ENCODE data around the gene SH3D19. TPM values are rescaled to one million over a fixed set of nuclear protein-coding genes. Genes with fewer than 3 reads are reported as not detected.

SH3D19 gene
- total RNA-seq, 3 donors from 2014 or later: 0.24 to 0.61 (median 0.56) TPM

GRCh38 chr4:151165205-151166000 is 160.0 kb downstream of the SH3D19 start:
- H3K27me3 Mint-ChIP-seq (ENCODE audit: low read depth): peaks cover 18% of the 10 kb centered on the region
- H3K9me3 Mint-ChIP-seq: no peaks in the 10 kb centered on the region
- DNase-seq (no peak), ATAC-seq (no peak)
- H3K4me1 Mint-ChIP-seq (ENCODE audit: low read depth): no peaks in the 10 kb centered on the region
- no peak overlapping the region for H3K4me3 Mint-ChIP-seq
- H3K36me3 Mint-ChIP-seq (ENCODE audit: insufficient read depth): no peaks in the 10 kb centered on the region

GRCh38 chr4:151163855-151164254 is 161.6 kb downstream of the SH3D19 start:
- no peaks in the 10 kb centered on the region for H3K4me1 Mint-ChIP-seq (ENCODE audit: low read depth)
- H3K36me3 Mint-ChIP-seq (ENCODE audit: insufficient read depth): no peaks in the 10 kb centered on the region
- H3K27me3 Mint-ChIP-seq (ENCODE audit: low read depth): peaks cover 16% of the 10 kb centered on the region
- H3K4me3 Mint-ChIP-seq: no peak overlapping the region
- no peak for ATAC-seq
- DNase-seq: no peak
- no peaks in the 10 kb centered on the region for H3K9me3 Mint-ChIP-seq

GRCh38 chr4:151158979-151159378 is 166.4 kb downstream of the SH3D19 start:
- H3K36me3 Mint-ChIP-seq (ENCODE audit: insufficient read depth): no peaks in the 10 kb centered on the region
- DNase-seq: no peak
- H3K4me1 Mint-ChIP-seq (ENCODE audit: low read depth): no peaks in the 10 kb centered on the region
- peaks cover 16% of the 10 kb centered on the region for H3K27me3 Mint-ChIP-seq (ENCODE audit: low read depth)
- no peak overlapping the region for H3K4me3 Mint-ChIP-seq
- no peak for ATAC-seq
- H3K9me3 Mint-ChIP-seq: peaks cover 6% of the 10 kb centered on the region

- no peak for ATAC-seq
- H3K4me3 Mint-ChIP-seq: no peak overlapping the region
- no peaks in the 10 kb centered on the region for H3K4me1 Mint-ChIP-seq (ENCODE audit: low read depth)
- H3K9me3 Mint-ChIP-seq: peaks cover 6% of the 10 kb centered on the region
- DNase-seq: no peak
- H3K27me3 Mint-ChIP-seq (ENCODE audit: low read depth): peaks cover 16% of the 10 kb centered on the region
- no peaks in the 10 kb centered on the region for H3K36me3 Mint-ChIP-seq (ENCODE audit: insufficient read depth)
Observed at GRCh38 chr4:151157543-151157942, 167.9 kb downstream of the SH3D19 start.

GRCh38 chr4:151153585-151153984 is 171.8 kb downstream of the SH3D19 start:
- ATAC-seq: no peak
- no peaks in the 10 kb centered on the region for H3K4me1 Mint-ChIP-seq (ENCODE audit: low read depth)
- DNase-seq: no peak
- peaks cover 16% of the 10 kb centered on the region for H3K27me3 Mint-ChIP-seq (ENCODE audit: low read depth)
- H3K4me3 Mint-ChIP-seq: no peak overlapping the region
- H3K36me3 Mint-ChIP-seq (ENCODE audit: insufficient read depth): no peaks in the 10 kb centered on the region
- peaks cover 6% of the 10 kb centered on the region for H3K9me3 Mint-ChIP-seq

GRCh38 chr4:151152028-151152427 is 173.4 kb downstream of the SH3D19 start:
- Mint-ChIP-seq H3K4me3 (no peak overlapping the region), H3K27me3 (ENCODE audit: low read depth) (peaks cover 14% of the 10 kb centered on the region), H3K4me1 (ENCODE audit: low read depth) (no peaks in the 10 kb centered on the region), H3K36me3 (ENCODE audit: insufficient read depth) (no peaks in the 10 kb centered on the region), H3K9me3 (no peaks in the 10 kb centered on the region)
- DNase-seq (no peak), ATAC-seq (no peak)

GRCh38 chr4:151150821-151151580 is 174.4 kb downstream of the SH3D19 start:
- no peak overlapping the region for H3K4me3 Mint-ChIP-seq
- H3K36me3 Mint-ChIP-seq (ENCODE audit: insufficient read depth): no peaks in the 10 kb centered on the region
- DNase-seq (no peak), ATAC-seq (no peak)
- H3K4me1 Mint-ChIP-seq (ENCODE audit: low read depth): no peaks in the 10 kb centered on the region
- H3K27me3 Mint-ChIP-seq (ENCODE audit: low read depth): peaks cover 5% of the 10 kb centered on the region
- no peaks in the 10 kb centered on the region for H3K9me3 Mint-ChIP-seq

- Mint-ChIP-seq H3K4me3 (no peak overlapping the region), H3K27me3 (ENCODE audit: low read depth) (no peaks in the 10 kb centered on the region), H3K36me3 (ENCODE audit: insufficient read depth) (no peaks in the 10 kb centered on the region), H3K4me1 (ENCODE audit: low read depth) (no peaks in the 10 kb centered on the region), H3K9me3 (no peaks in the 10 kb centered on the region)
- ATAC-seq (no peak), DNase-seq (no peak)
Observed at GRCh38 chr4:151148261-151148660, 177.1 kb downstream of the SH3D19 start.

GRCh38 chr4:151147000-151147399 is 178.4 kb downstream of the SH3D19 start:
- H3K36me3 Mint-ChIP-seq (ENCODE audit: insufficient read depth): no peaks in the 10 kb centered on the region
- no peaks in the 10 kb centered on the region for H3K4me1 Mint-ChIP-seq (ENCODE audit: low read depth)
- H3K9me3 Mint-ChIP-seq: no peaks in the 10 kb centered on the region
- no peaks in the 10 kb centered on the region for H3K27me3 Mint-ChIP-seq (ENCODE audit: low read depth)
- ATAC-seq (no peak), DNase-seq (no peak)
- H3K4me3 Mint-ChIP-seq: no peak overlapping the region

GRCh38 chr4:151144329-151145072 is 180.9 kb downstream of the SH3D19 start:
- Mint-ChIP-seq H3K9me3 (no peaks in the 10 kb centered on the region), H3K4me3 (no peak overlapping the region), H3K36me3 (ENCODE audit: insufficient read depth) (no peaks in the 10 kb centered on the region), H3K27me3 (ENCODE audit: low read depth) (no peaks in the 10 kb centered on the region), H3K4me1 (ENCODE audit: low read depth) (no peaks in the 10 kb centered on the region)
- ATAC-seq: no peak
- DNase-seq: no peak

GRCh38 chr4:151143811-151144210 is 181.6 kb downstream of the SH3D19 start:
- Mint-ChIP-seq H3K4me1 (ENCODE audit: low read depth) (no peaks in the 10 kb centered on the region), H3K36me3 (ENCODE audit: insufficient read depth) (no peaks in the 10 kb centered on the region), H3K4me3 (no peak overlapping the region), H3K27me3 (ENCODE audit: low read depth) (no peaks in the 10 kb centered on the region), H3K9me3 (no peaks in the 10 kb centered on the region)
- ATAC-seq: no peak
- no peak for DNase-seq

GRCh38 chr4:151143162-151143561 is 182.2 kb downstream of the SH3D19 start:
- no peak for ATAC-seq
- no peak for DNase-seq
- Mint-ChIP-seq H3K9me3 (no peaks in the 10 kb centered on the region), H3K4me3 (no peak overlapping the region), H3K27me3 (ENCODE audit: low read depth) (no peaks in the 10 kb centered on the region), H3K36me3 (ENCODE audit: insufficient read depth) (no peaks in the 10 kb centered on the region), H3K4me1 (ENCODE audit: low read depth) (no peaks in the 10 kb centered on the region)

- H3K4me3 Mint-ChIP-seq: no peak overlapping the region
- H3K27me3 Mint-ChIP-seq (ENCODE audit: low read depth): no peaks in the 10 kb centered on the region
- no peaks in the 10 kb centered on the region for H3K9me3 Mint-ChIP-seq
- no peak for ATAC-seq
- no peak for DNase-seq
- no peaks in the 10 kb centered on the region for H3K36me3 Mint-ChIP-seq (ENCODE audit: insufficient read depth)
- H3K4me1 Mint-ChIP-seq (ENCODE audit: low read depth): no peaks in the 10 kb centered on the region
Observed at GRCh38 chr4:151142758-151143157, 182.6 kb downstream of the SH3D19 start.

- Mint-ChIP-seq H3K9me3 (no peaks in the 10 kb centered on the region), H3K36me3 (ENCODE audit: insufficient read depth) (no peaks in the 10 kb centered on the region), H3K4me1 (ENCODE audit: low read depth) (no peaks in the 10 kb centered on the region), H3K4me3 (no peak overlapping the region), H3K27me3 (ENCODE audit: low read depth) (no peaks in the 10 kb centered on the region)
- ATAC-seq: no peak
- DNase-seq: no peak
Observed at GRCh38 chr4:151139814-151140213, 185.6 kb downstream of the SH3D19 start.
